ENCODE results near the gene LRRC43.

Gene LRRC43, protein sequence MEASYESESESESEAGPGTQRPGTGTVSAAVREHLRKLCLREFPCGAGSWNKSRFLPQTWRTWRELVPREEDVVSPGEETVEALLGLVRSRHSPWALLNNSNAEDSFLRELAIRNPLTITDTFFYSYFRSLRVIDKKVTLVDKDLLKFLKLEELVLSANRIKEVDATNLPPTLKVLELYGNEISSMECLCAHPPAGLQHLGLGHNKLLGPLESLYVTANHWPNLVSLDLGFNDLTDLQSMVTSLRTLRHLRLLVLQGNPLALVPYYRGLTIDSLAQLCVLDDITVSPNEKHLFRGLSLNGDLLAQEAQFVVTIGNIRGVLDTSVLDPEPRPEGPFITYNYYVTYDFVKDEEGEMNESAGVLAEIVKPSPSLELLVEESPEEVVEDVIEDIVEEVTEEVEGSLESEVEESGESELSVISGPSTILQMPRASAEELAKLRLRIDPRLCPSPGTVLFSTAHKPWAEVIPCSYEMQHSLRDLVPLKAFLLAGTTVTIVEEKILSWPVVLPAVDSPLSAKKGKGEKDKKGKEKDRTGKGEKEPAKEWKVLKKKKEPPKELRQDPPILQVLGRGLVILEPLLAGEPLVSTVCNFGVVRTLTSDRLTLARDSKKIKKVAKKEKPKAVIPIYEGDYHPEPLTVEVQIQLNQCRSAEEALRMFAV

DNA sequence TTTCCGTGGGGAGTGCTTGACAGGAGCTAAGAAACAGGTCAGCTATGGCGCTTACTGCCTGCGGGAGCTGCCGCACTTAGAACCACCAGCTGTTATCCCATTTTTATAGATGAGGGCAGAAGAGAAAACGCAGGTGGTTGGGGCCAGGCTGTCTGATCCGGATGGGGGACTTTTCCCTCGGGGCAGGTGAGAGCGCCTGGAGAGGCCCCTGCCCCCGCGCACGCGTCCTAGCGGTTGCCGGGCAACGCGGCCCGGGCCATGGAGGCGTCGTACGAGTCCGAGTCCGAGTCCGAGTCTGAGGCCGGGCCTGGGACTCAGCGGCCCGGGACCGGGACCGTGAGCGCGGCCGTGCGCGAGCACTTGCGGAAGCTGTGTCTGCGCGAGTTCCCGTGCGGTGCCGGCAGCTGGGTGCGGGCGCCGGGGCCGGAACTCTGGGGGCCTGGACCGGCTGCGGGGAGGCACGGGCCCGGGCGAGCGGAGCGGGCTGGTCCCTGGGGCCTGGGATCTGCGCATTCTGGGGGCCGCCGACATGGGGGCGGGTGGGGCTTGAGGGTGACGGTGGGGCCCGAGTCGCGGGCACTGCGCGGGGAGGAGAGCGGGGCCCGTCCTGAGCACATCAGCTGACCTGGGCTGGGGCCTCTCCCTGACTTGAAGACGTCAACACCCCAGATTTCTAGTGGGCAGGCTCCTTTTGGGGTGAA is at the start of gene LRRC43:
TSS of gene LRRC43 (plus strand) at position 237 of the 701 bp plus-strand sequence. CDS start at position 259, 22 bp downstream.
- DNase-seq (ENCODE audit: low spot score), result peak; percentile 11

DNA sequence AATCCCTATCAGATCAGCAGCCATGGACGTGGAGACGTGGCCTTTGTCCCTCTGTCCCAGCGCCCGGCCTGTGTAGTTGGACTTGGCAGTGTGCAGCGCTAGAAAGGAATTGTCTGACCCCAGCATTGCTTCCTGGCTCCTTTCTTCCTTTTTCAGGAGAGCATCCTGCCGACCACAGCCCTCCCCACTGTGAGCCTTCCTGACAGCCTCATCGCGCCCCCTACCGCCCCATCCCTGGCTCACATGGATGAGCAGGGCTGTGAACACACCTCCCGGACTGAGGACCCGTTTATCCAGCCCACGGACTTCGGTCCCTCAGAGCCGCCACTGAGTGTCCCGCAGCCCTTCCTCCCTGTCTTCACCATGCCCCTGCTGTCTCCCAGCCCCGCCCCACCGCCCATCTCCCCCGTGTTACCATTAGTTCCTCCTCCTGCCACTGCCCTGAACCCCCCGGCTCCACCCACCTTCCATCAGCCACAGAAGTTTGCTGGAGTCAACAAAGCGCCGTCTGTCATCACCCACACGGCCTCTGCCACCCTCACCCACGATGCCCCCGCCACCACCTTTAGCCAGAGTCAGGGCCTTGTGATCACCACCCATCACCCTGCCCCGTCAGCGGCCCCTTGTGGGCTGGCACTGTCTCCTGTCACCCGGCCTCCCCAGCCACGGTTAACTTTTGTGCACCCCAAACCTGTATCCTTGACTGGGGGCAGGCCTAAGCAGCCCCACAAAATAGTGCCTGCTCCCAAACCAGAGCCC is 49.6 kb upstream of the LRRC43 start:
- no peak for DNase-seq (ENCODE audit: low spot score)

DNA sequence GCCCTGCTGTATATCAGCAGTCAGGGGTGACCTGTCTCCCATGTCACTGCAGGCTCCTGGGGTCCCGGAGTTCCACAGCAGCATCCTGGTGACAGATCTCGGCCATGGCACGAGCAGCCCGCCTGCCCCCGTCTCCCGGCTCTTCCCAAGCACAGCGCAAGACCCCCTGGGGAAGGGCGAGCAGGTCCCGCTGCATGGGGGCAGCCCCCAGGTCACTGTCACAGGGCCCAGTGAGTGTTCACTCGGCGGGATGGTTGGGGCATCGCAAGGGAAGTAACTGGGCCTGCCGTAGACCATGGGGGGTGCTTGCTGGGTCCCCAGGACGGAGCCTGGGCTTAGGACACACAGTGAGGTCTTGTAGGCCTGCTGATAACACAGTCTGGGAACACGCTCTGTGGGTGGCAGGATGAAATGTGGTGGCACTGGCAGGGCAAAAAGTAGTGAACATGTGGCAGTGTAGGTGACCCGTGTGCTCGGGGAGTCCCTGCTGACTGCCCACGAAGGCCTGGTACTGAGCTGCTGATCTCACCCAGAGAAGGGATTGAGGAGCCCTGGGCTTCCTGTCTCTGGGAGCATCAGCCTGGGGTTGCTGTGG is 47.4 kb upstream of the LRRC43 start:
- DNase-seq (ENCODE audit: low spot score), result no peak

DNA sequence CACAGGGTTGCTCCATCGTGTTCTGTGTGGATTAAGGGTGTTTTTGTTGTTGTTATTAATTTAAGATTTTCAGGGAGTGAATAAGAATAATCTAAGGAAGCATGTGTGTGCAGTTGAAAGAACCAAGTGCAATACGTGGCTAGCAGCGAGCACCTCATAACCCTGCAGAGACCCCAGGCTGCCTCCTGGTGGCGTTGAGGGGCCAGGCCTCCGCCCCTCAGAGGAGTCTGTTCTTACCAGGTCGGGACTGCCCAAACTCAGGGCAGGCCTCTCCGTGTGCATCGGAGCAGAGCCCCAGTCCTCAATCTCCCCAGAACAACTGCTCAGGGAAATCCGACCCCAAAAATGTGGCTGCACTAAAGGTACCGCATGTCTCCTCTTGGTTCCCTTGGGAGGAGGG is 45.7 kb upstream of the LRRC43 start:
- DNase-seq (ENCODE audit: low spot score), result no peak

DNA sequence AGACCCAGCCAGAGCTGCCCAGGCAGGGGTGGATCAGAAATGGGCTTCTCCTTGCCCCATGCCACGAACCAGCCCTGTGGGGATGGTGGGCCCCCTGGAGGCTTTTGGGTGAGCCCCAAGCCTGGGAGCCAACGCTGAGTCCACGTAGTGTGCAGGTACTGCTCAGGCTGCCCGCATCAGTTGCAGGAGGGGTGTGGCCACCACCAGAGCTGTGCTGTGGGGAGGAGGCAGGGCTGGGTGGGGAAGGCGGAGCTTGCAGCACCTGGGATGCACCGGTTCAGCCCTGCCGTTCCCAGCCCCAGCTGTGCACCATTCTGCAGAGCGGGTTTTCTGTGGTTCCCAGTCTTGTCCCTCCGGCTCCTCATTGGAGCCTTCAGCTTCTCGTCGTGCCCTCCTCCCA is 45.2 kb upstream of the LRRC43 start:
- no peak for DNase-seq (ENCODE audit: low spot score)

DNA sequence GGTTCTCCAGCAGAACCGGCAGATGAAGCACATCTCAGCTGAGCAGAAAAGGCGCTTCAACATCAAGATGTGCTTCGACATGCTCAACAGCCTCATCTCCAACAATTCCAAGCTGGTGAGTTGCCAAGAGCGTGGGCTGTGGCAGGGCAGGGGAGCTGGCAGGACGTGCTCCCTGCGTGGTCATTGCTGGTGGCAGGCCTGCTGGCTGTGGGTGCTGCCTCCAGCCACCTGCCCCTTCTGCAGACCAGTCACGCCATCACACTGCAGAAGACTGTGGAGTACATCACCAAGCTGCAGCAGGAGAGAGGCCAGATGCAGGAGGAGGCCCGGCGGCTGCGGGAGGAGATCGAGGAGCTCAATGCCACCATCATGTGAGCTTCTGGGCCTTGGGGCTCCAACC is 44.7 kb upstream of the LRRC43 start:
- DNase-seq (ENCODE audit: low spot score), result no peak

DNA sequence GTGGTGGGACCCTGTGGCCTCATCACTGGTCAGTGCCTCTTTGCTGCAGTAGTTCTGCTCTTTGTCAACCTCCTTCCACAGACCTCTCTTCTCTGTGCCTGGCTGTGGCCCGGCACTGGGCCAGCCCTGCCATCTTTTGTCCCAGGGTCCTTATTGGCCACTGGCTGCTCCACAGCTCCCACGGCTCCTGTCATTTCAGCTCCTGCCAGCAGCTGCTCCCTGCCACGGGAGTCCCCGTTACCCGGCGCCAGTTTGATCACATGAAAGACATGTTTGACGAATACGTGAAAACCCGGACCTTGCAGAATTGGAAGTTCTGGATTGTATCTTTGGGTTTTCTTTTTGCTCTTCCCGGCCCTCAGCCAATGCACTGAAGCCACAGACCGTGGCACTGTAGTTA is 44.3 kb upstream of the LRRC43 start:
- DNase-seq (ENCODE audit: low spot score), result no peak

DNA sequence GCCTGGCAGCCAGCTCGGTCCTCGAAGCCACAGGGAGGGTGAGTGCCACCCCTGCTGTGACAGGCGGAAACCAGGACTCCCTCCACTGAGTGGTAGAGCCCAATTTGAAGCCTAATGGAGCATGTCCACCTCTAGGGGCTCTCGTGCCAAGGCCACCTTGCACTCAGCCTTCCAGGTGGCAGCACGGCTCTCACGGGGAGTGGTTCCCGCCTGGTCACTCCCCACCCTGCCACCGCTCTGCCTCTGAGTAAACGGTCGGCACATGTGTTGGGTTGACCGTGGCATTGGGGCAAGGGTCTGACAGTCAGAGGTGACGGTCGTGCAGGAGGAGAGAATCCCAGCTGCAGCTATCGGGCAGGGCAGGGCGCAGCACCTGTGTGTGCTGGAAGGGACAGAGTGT is 43.7 kb upstream of the LRRC43 start:
- no peak for DNase-seq (ENCODE audit: low spot score)

DNA sequence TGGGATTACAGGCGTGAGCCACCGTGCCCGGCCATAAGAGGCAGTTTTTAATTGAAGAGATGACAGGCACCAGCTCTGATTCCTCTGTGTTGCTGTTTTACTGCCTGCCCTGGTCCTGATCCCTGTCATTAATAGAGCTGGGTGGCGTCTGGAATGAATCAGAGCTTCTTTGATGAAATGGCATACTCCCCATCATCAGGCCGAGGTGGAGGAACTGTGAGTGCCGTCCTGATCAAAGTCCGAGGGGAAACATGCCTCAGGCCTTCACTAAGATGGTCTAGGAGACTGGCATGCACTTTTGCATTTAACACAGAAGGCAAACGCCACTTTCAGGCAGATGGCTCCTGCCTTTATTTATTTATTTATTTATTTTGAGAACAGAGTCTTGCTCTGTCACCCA is 43.0 kb upstream of the LRRC43 start:
- no peak for DNase-seq (ENCODE audit: low spot score)

DNA sequence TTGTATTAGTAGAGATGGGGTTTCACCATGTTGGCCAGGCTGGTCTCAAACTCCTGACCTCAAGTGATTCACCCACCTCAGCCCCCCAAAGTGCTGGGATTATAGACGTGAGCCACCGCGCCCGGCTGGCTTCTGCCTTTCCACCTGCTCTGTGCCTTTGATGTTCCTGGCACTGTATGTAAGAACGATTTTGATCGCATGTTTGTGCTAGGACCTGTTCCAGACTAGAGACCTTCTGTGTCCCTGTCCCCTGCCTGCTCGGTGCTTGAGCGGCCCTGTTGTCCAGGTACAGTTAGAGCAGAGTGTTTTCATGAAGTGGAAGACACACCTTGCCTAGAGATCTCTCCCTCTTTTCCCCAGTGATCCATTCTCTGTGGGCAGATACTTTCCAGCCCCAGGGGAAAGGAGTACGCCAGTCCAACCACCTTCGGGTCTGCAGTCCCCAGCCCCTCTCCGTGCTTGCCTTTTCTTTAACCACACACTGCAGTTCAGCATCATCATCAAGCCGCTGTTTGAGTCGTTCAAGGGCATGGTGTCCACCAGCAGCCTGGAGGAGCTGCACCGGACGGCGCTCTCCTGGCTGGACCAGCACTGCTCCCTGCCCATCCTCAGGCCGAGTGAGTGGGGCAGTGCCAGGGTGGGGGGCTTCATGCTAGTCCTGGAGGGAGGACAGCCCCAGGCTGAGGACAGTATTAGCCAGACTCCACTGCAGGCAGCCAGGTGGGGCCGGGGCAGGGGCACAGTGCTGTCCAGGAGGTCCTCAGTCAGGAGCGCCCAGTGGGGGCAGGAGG is 42.3 kb upstream of the LRRC43 start:
- no peak for DNase-seq (ENCODE audit: low spot score)

DNA sequence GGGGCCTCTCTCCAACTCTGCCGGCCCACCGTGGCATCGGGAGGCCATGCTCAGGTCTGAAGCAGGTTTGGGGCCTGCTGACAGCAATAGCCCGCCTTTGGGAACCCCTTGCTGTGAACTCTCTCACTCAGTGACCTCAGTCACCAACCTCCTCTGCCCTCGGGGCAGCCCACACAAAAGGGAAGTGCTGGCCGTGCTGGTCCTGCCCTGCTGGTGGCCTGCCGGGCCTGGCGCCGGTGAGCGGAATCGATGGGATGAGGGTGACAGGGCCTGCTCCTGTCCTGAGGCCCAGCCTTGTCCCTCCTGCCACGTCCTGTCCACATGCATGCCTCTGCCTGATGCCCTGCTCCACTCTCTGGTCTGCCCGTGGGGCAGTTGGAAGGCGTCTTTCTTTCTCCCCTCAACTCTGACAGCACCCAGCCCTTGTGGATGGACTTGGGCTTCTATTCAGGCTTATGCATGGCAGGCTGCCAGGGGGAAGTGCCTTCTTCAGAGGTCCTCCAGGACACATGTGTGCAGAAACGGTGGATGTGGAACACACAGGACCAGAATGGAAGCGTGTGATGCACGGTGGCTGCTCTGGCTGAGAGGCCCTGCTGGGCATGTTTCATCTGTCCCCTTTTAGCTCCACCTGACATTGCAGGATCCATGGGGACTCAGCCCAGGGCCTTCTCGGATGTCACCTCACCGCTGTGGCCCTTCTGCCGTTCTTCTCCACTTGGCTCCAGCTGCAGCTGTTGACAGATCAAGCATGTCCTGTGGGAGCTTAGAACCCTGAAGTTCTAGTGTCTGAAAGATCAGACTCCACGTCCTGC is 40.8 kb upstream of the LRRC43 start:
- no peak for DNase-seq (ENCODE audit: low spot score)

DNA sequence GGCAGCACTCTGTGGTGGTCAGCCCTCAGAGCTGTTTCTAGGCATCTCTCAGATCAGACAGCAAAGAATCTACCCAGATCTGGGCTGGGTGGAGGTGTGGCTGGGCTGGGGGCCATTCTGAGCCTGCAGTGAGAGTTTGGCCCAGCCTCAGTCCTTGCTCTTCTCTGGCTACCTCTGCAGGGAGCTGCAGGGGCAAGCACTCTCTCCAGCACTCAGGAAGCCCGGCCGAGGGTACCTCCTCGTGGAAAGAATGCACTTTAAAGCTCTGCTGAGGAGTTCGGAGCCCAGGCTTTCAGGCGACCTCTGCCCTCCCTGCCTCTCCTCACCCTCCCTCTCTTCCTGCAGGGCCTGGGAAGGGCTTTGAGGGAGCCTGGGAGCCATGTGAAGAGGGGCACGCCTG is 40.1 kb upstream of the LRRC43 start:
- no peak for DNase-seq (ENCODE audit: low spot score)

DNA sequence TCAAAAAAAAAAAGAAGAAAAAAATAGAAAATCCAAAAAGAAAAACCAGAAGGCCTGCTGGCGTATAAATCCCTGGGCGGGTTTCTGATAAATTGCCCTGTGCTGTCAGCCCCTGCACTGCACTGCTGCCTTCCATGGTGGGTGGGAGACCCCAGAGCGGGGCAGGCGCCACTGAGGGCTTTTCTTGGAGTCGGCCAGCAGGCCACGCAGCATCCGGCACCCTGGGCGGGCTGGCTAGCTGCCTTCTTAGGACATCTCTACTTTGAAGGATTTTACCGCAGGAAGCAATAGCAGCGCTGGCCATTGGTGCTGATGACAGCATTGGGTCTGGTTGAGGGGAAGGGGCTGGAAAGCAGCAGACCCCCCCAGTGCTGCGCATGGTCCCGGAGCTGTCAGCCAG is 38.0 kb upstream of the LRRC43 start:
- DNase-seq (ENCODE audit: low spot score), result no peak

DNA sequence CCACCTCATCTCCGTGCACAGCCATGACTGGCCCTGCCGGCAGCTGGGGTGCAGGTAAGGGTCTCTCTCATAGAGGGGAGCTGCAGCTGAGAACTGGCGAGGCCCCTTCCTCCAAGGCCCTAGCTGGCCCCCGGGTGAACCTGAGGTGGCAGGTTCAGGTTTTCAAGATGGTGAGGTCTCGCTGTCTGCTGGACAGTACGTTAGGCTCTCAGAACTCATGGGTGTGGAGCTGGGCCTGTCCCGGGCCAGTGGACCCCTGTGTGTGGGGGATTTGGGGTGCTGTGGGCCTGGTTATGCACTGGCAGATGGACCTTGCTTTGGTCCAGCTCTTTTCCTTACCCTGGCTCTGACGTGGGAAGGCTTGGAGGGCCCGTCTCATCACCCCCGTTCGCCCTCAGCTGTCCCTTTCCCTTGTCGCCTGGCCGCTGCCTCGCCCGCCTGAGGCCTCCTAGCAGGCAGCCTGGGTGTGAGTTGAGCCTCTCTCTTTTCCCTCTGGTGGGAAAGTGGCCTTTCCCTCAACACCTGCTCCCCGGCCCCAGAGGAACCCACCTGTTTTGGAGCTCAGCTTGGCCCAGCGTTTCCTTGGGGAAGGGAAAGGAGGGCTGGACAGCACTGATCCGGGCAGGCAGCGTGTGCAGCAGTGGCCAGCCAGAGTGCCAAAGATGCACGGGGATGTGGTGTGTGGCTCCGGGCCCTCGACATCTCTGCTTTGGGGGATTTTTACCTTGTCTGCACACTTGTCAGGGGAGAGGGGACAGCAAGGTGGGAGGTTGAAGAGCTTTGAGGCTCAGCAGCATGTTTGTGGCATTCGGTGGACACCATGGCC is 37.2 kb upstream of the LRRC43 start:
- DNase-seq (ENCODE audit: low spot score), result no peak

DNA sequence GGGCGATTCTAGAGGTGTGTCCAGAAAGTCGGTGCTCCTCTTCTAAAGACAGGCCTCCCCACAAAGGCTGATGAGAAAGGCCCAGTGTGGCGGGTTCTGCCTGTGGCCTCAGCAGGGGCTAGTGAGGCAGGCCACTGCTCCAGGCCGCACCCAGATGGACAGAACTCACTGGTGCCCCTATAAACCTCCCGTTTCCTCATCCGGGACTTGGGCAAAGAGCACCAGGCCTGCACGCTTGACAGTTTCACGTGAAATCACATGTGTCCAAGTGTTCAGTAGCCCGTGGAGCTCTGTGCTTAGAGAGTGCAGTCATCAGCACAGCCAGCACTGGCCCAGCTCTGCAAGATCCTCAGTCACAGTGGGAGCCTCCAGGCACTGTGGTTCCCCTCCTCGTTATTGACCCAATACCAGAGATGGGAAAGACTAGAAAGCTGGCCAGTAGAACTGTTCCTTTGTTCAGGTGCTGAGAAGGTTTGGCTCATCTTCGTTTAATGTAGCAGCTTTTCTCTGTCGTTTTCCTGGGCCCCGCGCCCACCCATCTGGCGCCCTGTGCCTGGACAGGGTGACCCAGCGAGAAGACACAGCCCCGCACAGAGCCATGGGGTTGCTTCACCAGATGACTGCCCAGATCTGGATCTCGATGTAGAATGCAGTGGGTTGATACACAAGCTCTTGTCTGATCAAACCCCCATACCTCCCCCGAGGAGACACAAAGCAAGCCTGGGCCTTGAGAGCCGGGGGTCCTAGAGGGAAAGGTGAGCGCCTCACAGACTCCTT is 35.2 kb upstream of the LRRC43 start:
- no peak for DNase-seq (ENCODE audit: low spot score)

DNA sequence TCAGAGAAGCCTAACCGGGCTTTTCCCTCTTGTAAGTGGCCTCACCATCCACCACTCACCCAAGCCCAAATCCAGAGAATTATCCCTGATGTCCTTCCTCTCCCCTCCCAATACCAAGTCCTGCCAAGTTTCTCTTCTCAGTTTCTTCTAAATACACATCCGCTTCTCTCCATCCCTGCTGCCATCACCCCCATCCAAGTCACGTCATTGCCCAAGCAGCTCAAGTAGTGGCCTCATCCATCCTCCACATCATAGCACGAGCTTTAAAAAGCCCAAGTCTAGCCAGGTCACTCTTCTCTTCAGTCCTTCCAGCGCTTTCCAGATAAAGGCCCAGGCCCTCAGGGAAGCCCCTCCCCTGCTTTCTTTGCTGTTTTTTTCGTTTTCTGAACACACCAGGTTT is 34.3 kb upstream of the LRRC43 start:
- no peak for DNase-seq (ENCODE audit: low spot score)

DNA sequence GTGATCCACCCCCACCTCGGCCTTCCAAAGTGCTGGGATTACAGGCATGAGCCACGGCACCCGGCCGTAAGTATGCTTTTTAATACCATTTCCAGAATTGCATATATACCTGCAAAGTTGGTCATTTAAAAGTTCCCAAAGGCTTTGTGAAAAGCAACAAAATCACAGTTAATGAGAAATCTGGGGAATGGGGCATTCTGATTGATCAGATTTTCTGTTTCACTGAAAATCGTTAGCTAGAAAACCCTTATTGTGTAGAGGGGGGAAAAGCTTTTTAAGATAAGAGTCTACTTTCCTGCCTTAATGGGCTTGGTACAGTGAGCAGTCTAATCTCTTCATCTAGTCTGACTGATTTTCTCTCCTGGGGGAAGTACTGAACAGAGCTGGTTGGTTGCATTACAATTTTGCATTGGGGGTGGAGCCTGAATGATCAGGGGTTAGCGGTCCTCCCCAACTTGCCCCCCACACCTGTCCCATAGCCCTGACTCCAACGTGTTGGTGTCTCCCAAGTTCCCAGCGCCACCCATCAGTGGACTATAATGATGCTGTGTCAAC is 32.7 kb upstream of the LRRC43 start:
- DNase-seq (ENCODE audit: low spot score), result no peak

DNA sequence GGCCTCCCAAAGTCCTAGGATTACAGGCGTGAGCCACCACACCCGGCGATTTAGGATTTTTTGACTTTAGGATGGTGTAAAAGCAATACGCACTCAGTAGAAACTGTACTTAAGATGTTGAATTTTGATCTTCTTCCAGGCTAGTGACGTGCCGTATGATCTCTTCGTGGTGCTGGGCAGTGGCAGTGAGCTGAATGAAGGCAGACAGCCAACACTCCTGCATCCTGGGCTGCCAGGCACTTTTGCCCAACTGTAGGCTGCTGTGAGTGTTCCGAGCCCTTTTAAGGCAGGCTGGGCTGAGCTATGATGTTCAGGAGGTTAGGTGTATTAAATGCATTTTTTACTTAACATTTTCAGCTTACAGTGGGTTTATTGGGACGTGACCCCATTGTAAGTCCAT is 30.2 kb upstream of the LRRC43 start:
- no peak for DNase-seq (ENCODE audit: low spot score)
